Umbilical cord (tissue), 2 donors: ENCODE results near the gene C11orf42. TPM values are rescaled to one million over a fixed set of nuclear protein-coding genes. Genes with fewer than 3 reads are reported as not detected.

Source experiments
- DNase-seq: peaks from one replicate; pipeline ENCODE4 v3.0.0-alpha.2; 2015; ENCODE audit warnings: low spot score
- total RNA-seq: library from RNA; depleted of rRNA; stranded (reverse); fragments of >200 nt; gene quantifications from one replicate; pipeline ENCODE4 v1.2.3, GENCODE V29; 2014; ENCODE audit warnings: low replicate concordance; ENCODE audit not compliant: insufficient read depth

The C11orf42 gene
- total RNA-seq: not detected

GRCh38 chr11:6205366-6205765 lies at the start of gene C11orf42:
Gene C11orf42 (plus strand): TSS chr11:6205557. CDS start chr11:6205616, 59 bp downstream.
- no peak for DNase-seq

- no peak for DNase-seq
Measured at GRCh38 chr11:6156628-6157359, 48.6 kb upstream of the C11orf42 start.

- DNase-seq: no peak
Measured at GRCh38 chr11:6170226-6170625, 35.1 kb upstream of the C11orf42 start, which contains the start of gene OR52B2. Gene OR52B2 (minus strand): TSS chr11:6170326. CDS start chr11:6170326, 0 bp downstream.

GRCh38 chr11:6175440-6175839 lies 29.9 kb upstream of the C11orf42 start:
- no peak for DNase-seq

GRCh38 chr11:6191742-6192141 lies 13.6 kb upstream of the C11orf42 start:
- DNase-seq: no peak

- DNase-seq: no peak
Measured at GRCh38 chr11:6194065-6194581, 11.2 kb upstream of the C11orf42 start.

- no peak for DNase-seq
Measured at GRCh38 chr11:6196396-6196795, 9.0 kb upstream of the C11orf42 start.

GRCh38 chr11:6197466-6198200 lies 7.7 kb upstream of the C11orf42 start:
- no peak for DNase-seq

- DNase-seq: no peak
Measured at GRCh38 chr11:6199174-6199810, 6.1 kb upstream of the C11orf42 start, which contains the start of gene OR52W1. Gene OR52W1 (plus strand): TSS chr11:6199224. CDS start chr11:6199224, 0 bp downstream.

- DNase-seq: peak; percentile 12
Measured at GRCh38 chr11:6200975-6201374, 4.4 kb upstream of the C11orf42 start.

GRCh38 chr11:6201481-6201880 lies 3.9 kb upstream of the C11orf42 start:
- no peak for DNase-seq

GRCh38 chr11:6202041-6202440 lies 3.3 kb upstream of the C11orf42 start:
- DNase-seq: no peak

GRCh38 chr11:6203327-6203726 lies 2.0 kb upstream of the C11orf42 start:
- DNase-seq: no peak

- DNase-seq: no peak
Measured at GRCh38 chr11:6204706-6205105, 651 bp upstream of the C11orf42 start.

GRCh38 chr11:6206456-6207180 lies 1.3 kb downstream of the C11orf42 start:
- DNase-seq: peak; percentile 26

- no peak for DNase-seq
Measured at GRCh38 chr11:6209801-6210200, 4.4 kb downstream of the C11orf42 start.

GRCh38 chr11:6210274-6210955 lies 5.1 kb downstream of the C11orf42 start:
- no peak for DNase-seq

- no peak for DNase-seq
Measured at GRCh38 chr11:6214530-6214929, 9.2 kb downstream of the C11orf42 start.

- no peak for DNase-seq
Measured at GRCh38 chr11:6216501-6216900, 11.1 kb downstream of the C11orf42 start.

GRCh38 chr11:6217722-6218121 lies 12.4 kb downstream of the C11orf42 start:
- DNase-seq: no peak

- peak; percentile 58 for DNase-seq
Measured at GRCh38 chr11:6219359-6219758, 14.0 kb downstream of the C11orf42 start.
